Measurements from ENCODE around the gene RGS13. TPM values are rescaled to one million over a fixed set of nuclear protein-coding genes. Genes with fewer than 3 reads are reported as not detected.

RGS13 gene
- total and polyA plus RNA-seq, 10 of the 15 experiments (the other 5 are each of a cell fraction or from before 2014, with no cell fraction given), result 0.23 to 16.0 (median 0.36) TPM; not detected in 1

GRCh38 chr1:192603218-192603787 lies 32.6 kb upstream of the RGS13 start (continued):
- TF ChIP-seq ATF2 (IDR thresholded peaks at IDR 0.05; ENCODE audit: low read length), result no peak
- TF ChIP-seq RCOR1 (conservative IDR thresholded peaks at IDR 0.05; ENCODE audit: low read depth, low read length), result no peak
- TF ChIP-seq ETV6 (conservative IDR thresholded peaks at IDR 0.05 in 1 of 2, IDR thresholded peaks at IDR 0.05 in 1 of 2; ENCODE audit: borderline replicate concordance in 1 of 2, low read depth in 1 of 2), result no peak
- TF ChIP-seq CEBPB (IDR thresholded peaks at IDR 0.05; ENCODE audit: borderline replicate concordance in 1 of 2, low read depth in 2 of 2, low read length in 2 of 2), result no peak
- no peak for TF ChIP-seq REST (IDR thresholded peaks at IDR 0.05; ENCODE audit: low read depth, low read length)
- TF ChIP-seq E2F4 (IDR thresholded peaks at IDR 0.05; ENCODE audit: low read depth, low read length), result no peak
- no peak for TF ChIP-seq BCL11A (IDR thresholded peaks at IDR 0.05; ENCODE audit: low read depth, low read length)
